Spleen (tissue), 7 donors: ENCODE measurements around the gene EID3.

ENCODE experiments used
- CTCF ChIP-seq, 11 experiments: fragments of 200-600 bp in 7 of 11; fragments of 450-650 bp in 4 of 11; sonication (generic) in 4 of 11; IDR thresholded peaks in 8 of 11; conservative IDR thresholded peaks in 3 of 11; 1 replicate in 7 of 11; 2 replicates in 4 of 11; pipeline versions ENCODE4 v1.4.0 to v1.8.0; 2016 to 2021; ENCODE audit warnings: antibody characterized with exemption in 11 of 11, inconsistent platforms in 4 of 11, mild to moderate bottlenecking in 1 of 11
- POLR2A ChIP-seq, 3 donors: fragments of 450-650 bp; IDR thresholded peaks; one replicate each; pipeline ENCODE4 v1.5.1; 2017; ENCODE audit warnings: antibody characterized with exemption in 3 of 3, mild to moderate bottlenecking in 1 of 3
- donor health status: DM: no; HTN: no; CAD: no; lungs with moderate emphysema.
- donor health status: DM: no; HTN: no; CAD: no.
- donor health status: DM: no; HTN: no; CAD: no.

- TF ChIP-seq CTCF (IDR thresholded peaks at IDR 0.05 in 8 of 11, conservative IDR thresholded peaks at IDR 0.05 in 3 of 11) (no peak), POLR2A (IDR thresholded peaks at IDR 0.05) (no peak)
Measured at GRCh38 chr12:104320627-104321024, 17.1 kb downstream of the EID3 start.
